GM12892 (cell line): ENCODE measurements around the gene SOD1.

ENCODE experiments used
- POLR2AphosphoS5 ChIP-seq: IDR thresholded peaks from 2 replicates; pipeline ENCODE4 v1.6.1; 2011; ENCODE audit warnings: low read depth, low read length, control low read depth
- TAF1 ChIP-seq: IDR thresholded peaks from 2 replicates; pipeline ENCODE4 v1.6.1; 2011; ENCODE audit warnings: low read depth, mild to moderate bottlenecking, control low read depth, low read length, borderline replicate concordance

DNA sequence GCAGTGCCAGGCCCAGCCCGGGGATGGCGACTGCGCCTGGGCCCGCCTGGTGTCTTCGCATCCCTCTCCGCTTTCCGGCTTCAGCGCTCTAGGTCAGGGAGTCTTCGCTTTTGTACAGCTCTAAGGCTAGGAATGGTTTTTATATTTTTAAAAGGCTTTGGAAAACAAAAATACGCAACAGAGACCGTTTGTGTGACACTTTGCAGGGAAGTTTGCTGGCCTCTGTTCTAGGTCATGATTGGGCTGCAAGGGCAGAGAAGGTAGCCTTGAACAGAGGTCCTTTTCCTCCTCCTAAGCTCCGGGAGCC lies 719 bp downstream of the SOD1 start:
- TF ChIP-seq TAF1 (no peak), POLR2AphosphoS5 (no peak)
